Thyroid gland (tissue), 4 donors: Measurements from ENCODE around the gene RAB27B.

ENCODE experiments used
- POLR2A ChIP-seq, 2 donors: fragments of 450-650 bp; IDR thresholded peaks; one replicate each; pipeline ENCODE4 v1.6.1; 2017; ENCODE audit warnings: antibody characterized with exemption in 2 of 2, mild to moderate bottlenecking in 2 of 2, moderate library complexity in 1 of 2
- TF ChIP-seq, protein P1 (sequence below), 6 experiments: fragments of 200-600 bp in 3 of 6; fragments of 450-650 bp in 3 of 6; sonication (generic) in 3 of 6; IDR thresholded peaks; one replicate each; pipeline ENCODE4 v1.5.1; 2016 to 2019; ENCODE audit warnings: antibody characterized with exemption in 6 of 6, mild to moderate bottlenecking in 2 of 6, inconsistent platforms in 1 of 6, moderate library complexity in 1 of 6

DNA sequence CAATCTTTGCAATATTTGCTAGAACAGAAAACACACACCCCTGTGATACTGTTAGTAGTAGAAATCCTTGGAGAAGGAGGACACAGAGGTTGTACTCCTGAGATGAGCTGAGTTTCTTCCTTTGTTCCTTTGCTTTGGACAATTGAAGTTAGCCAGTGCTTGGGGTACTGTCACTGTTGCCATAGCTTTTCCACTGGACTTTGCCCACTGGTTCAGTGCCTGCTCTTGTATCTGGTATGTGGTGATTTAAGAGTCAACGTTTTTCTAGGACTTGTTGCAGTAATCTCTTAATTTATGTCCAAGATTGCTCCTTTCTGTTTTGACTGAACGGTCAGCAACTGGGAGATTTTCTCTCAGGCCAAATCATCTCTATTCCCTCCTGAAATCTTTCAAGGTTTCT lies 26.1 kb upstream of the RAB27B start:
- TF ChIP-seq, protein P1, sequence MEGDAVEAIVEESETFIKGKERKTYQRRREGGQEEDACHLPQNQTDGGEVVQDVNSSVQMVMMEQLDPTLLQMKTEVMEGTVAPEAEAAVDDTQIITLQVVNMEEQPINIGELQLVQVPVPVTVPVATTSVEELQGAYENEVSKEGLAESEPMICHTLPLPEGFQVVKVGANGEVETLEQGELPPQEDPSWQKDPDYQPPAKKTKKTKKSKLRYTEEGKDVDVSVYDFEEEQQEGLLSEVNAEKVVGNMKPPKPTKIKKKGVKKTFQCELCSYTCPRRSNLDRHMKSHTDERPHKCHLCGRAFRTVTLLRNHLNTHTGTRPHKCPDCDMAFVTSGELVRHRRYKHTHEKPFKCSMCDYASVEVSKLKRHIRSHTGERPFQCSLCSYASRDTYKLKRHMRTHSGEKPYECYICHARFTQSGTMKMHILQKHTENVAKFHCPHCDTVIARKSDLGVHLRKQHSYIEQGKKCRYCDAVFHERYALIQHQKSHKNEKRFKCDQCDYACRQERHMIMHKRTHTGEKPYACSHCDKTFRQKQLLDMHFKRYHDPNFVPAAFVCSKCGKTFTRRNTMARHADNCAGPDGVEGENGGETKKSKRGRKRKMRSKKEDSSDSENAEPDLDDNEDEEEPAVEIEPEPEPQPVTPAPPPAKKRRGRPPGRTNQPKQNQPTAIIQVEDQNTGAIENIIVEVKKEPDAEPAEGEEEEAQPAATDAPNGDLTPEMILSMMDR (IDR thresholded peaks at IDR 0.05) = no peak
- TF ChIP-seq POLR2A (IDR thresholded peaks at IDR 0.05) = no peak
